Natural killer cell (primary cell): ENCODE data around the gene CHST11. TPM values are rescaled to one million over a fixed set of nuclear protein-coding genes. Genes with fewer than 3 reads are reported as not detected.

ENCODE experiments used
- ATAC-seq, 3 donors: fragments of 150-1000 bp in 2 of 3; fragments of 200-7000 bp in 1 of 3; cut with Tn5 transposase; 1 replicate in 1 of 3; 2 replicates in 2 of 3; pipeline ENCODE4 v1.10.0; 2021; ENCODE audit warnings: mild to moderate bottlenecking in 2 of 3, moderate library complexity in 2 of 3
- DNase-seq, 2 donors: peaks; one replicate each; pipeline versions ENCODE4 v3.0.0 to v3.0.0-alpha.2; 2013 to 2021; ENCODE audit warnings: mixed read lengths in 1 of 2
- H3K27ac ChIP-seq: one replicate; pipeline ENCODE4 v1.5.1; 2013; ENCODE audit warnings: mild to moderate bottlenecking, low read length
- H3K27me3 ChIP-seq: one replicate; pipeline ENCODE4 v1.6.1; 2013; ENCODE audit warnings: low read length; ENCODE audit not compliant: control insufficient read depth, insufficient read depth
- H3K36me3 ChIP-seq: one replicate; pipeline ENCODE4 v1.6.1; 2013; ENCODE audit warnings: low read length; ENCODE audit not compliant: control insufficient read depth, insufficient read depth
- H3K4me1 ChIP-seq: one replicate; pipeline ENCODE4 v1.6.1; 2013; ENCODE audit warnings: low read length; ENCODE audit not compliant: control insufficient read depth, insufficient read depth
- H3K4me3 ChIP-seq: one replicate; pipeline ENCODE4 v1.5.1; 2013; ENCODE audit warnings: low read length
- H3K9me3 ChIP-seq: one replicate; pipeline ENCODE4 v1.6.1; 2013; ENCODE audit warnings: low read length; ENCODE audit not compliant: control insufficient read depth, insufficient read depth
- H3K27ac Mint-ChIP-seq, 2 donors: one replicate each; pipeline ENCODE4 v1.8.0; 2022; ENCODE audit warnings: mild to moderate bottlenecking in 2 of 2, mixed read lengths in 2 of 2, moderate library complexity in 1 of 2
- H3K27me3 Mint-ChIP-seq, 2 donors: one replicate each; pipeline ENCODE4 v1.8.0; 2022; ENCODE audit warnings: low read depth in 2 of 2, mixed read lengths in 2 of 2
- H3K36me3 Mint-ChIP-seq: one replicate; pipeline ENCODE4 v1.8.0; 2022; ENCODE audit warnings: mixed read lengths
- H3K4me1 Mint-ChIP-seq, 2 donors: one replicate each; pipeline ENCODE4 v1.8.0; 2022; ENCODE audit warnings: mixed read lengths in 2 of 2
- H3K4me3 Mint-ChIP-seq: one replicate; pipeline ENCODE4 v1.8.0; 2022; ENCODE audit warnings: mild to moderate bottlenecking, moderate library complexity, mixed read lengths
- H3K9me3 Mint-ChIP-seq, 2 donors: one replicate each; pipeline ENCODE4 v1.8.0; 2022; ENCODE audit warnings: mixed read lengths in 2 of 2
- WGBS: methylation state at CpG from one replicate; pipeline ENCODE4 v1.1.7; 2013; ENCODE audit warnings: missing lambda C conversion rate; ENCODE audit not compliant: insufficient coverage; 5-methylcytosine and 5-hydroxymethylcytosine counted together
- intact Hi-C: fragments of 100-400 bp; cut with micrococcal nuclease; formaldehyde crosslinking; loops from one replicate; pipeline ENCODE4 v1.14.2; 2022
- total RNA-seq, 4 donors: library from RNA; stranded (reverse); fragments of 120-200 nt in 1 of 4; gene quantifications; one replicate each; pipeline versions ENCODE4 v1.2.3 to v1.2.4, GENCODE V29; 2013 to 2022
- TF ChIP-seq, protein P1 (sequence below): fragments of 200-600 bp; IDR thresholded peaks from one replicate; pipeline ENCODE4 v1.8.0; 2022; ENCODE audit warnings: antibody characterized with exemption

The CHST11 gene
- total RNA-seq, 3 donors from 2014 or later (not counting 1 experiment from before 2014, with no cell fraction given), result 85.3 to 118 (median 96.1) TPM

DNA sequence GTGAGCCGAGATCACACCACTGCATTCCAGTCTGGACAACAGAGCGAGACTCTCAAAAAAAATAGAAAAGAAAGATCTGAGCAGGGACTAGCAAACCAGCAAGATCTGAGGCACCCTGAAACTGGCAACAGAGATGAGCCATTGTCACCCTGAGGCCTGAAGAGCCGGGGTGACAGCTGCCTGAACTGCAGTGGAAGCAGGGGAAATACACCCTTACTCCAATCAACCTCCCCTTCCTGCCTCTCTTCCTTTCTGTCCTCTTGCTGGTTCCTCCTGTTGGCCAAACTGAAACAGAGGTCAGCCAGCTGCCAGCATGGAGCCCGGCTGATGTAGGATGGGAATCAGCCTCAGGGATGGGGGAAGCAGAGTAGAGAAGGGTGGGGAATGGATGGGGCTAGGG, 192.0 kb downstream of the CHST11 start:
- Mint-ChIP-seq H3K9me3 (no peaks in the 10 kb centered on the region), H3K27ac (peak overlapping the region in 1 of 2 donors; percentile 8), H3K4me1 (peaks cover 73 to 79% of the 10 kb centered on the region in 2 donors), H3K4me3 (no peak overlapping the region), H3K27me3 (no peaks in the 10 kb centered on the region), H3K36me3 (no peaks in the 10 kb centered on the region)
- ATAC-seq (no peak), DNase-seq (no peak)
- TF ChIP-seq, protein P1, sequence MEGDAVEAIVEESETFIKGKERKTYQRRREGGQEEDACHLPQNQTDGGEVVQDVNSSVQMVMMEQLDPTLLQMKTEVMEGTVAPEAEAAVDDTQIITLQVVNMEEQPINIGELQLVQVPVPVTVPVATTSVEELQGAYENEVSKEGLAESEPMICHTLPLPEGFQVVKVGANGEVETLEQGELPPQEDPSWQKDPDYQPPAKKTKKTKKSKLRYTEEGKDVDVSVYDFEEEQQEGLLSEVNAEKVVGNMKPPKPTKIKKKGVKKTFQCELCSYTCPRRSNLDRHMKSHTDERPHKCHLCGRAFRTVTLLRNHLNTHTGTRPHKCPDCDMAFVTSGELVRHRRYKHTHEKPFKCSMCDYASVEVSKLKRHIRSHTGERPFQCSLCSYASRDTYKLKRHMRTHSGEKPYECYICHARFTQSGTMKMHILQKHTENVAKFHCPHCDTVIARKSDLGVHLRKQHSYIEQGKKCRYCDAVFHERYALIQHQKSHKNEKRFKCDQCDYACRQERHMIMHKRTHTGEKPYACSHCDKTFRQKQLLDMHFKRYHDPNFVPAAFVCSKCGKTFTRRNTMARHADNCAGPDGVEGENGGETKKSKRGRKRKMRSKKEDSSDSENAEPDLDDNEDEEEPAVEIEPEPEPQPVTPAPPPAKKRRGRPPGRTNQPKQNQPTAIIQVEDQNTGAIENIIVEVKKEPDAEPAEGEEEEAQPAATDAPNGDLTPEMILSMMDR, result no peak
- Histone ChIP-seq H3K27ac (no peak overlapping the region), H3K36me3 (no peaks in the 10 kb centered on the region), H3K4me1 (peaks cover 46% of the 10 kb centered on the region), H3K27me3 (no peaks in the 10 kb centered on the region), H3K4me3 (no peak overlapping the region), H3K9me3 (no peaks in the 10 kb centered on the region)
- 89% methylated on average over 4 of the region's 4 CpGs for WGBS
- intact Hi-C loops, result no loop called here

DNA sequence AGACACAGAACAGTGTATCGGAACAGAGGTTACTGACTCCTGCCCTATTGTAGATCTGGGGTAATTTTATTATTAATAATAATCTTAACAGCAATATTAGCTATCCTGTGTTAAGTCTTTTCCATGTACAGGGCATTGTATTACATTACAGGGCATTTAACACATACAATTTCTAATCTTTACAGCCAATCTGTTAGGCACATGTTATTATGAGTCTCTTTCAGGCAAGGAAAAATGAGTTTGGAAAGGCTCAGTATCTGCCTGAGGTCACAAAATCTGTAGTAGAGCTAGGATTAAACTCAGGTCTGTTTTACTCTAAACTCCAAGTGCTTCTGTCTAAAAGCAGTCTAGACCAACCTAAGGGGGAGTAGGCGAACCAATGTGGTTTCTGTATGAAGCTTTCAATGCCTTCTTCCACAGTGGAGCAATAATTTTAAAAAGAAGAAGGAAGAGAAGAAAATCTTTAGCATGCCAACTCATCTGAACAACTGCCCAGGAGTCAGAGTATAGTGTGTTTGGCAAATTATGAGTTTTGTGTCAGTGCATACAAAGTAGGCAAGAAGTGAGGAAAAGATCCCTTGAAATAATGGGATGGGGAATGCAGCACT, 192.6 kb downstream of the CHST11 start:
- Mint-ChIP-seq H3K27me3 (no peaks in the 10 kb centered on the region), H3K36me3 (no peaks in the 10 kb centered on the region), H3K9me3 (no peaks in the 10 kb centered on the region), H3K27ac (peak overlapping the region; percentile 25 to 65), H3K4me3 (no peak overlapping the region), H3K4me1 (peaks cover 73 to 79% of the 10 kb centered on the region in 2 donors)
- ATAC-seq (no peak), DNase-seq (no peak)
- 82% methylated on average over 1 of the region's 2 CpGs for WGBS
- TF ChIP-seq, protein P1, result no peak
- Histone ChIP-seq H3K4me1 (peaks cover 46% of the 10 kb centered on the region), H3K9me3 (no peaks in the 10 kb centered on the region), H3K36me3 (no peaks in the 10 kb centered on the region), H3K27ac (no peak overlapping the region), H3K27me3 (no peaks in the 10 kb centered on the region), H3K4me3 (no peak overlapping the region)
- intact Hi-C loops, result no loop called here

DNA sequence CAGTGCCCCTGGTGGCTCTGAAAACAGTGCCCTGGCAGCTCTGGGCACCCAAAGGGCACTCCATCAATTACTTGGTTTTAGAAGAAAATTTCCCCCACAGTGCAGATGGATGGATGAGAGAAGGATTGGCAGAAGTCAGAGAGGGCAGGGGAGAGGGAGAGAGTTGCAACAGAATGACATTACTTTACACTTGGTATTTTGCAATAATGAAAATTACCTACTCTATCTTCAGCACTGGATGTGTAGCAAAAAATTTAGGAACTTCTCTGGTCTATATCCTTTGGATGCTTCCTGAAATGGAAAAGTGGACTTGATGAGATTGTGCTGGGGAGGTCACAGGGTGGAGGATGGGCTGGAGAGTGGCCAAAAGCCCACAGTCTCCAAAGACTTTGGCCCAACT, 193.2 kb downstream of the CHST11 start:
- Mint-ChIP-seq H3K9me3 (no peaks in the 10 kb centered on the region), H3K4me3 (no peak overlapping the region), H3K27me3 (no peaks in the 10 kb centered on the region), H3K36me3 (no peaks in the 10 kb centered on the region), H3K4me1 (peaks cover 74 to 82% of the 10 kb centered on the region in 2 donors), H3K27ac (peak overlapping the region; percentile 25 to 65)
- TF ChIP-seq, protein P1, result no peak
- ATAC-seq (peak in 1 of 3 donors; percentile 55), DNase-seq (no peak)
- H3K27ac ChIP-seq, result no peak overlapping the region
- H3K27me3 ChIP-seq, result no peaks in the 10 kb centered on the region
- H3K4me1 ChIP-seq, result peaks cover 43% of the 10 kb centered on the region
- H3K36me3 ChIP-seq, result no peaks in the 10 kb centered on the region
- intact Hi-C loops, result no loop called here
- H3K4me3 ChIP-seq, result no peak overlapping the region
- H3K9me3 ChIP-seq, result no peaks in the 10 kb centered on the region

DNA sequence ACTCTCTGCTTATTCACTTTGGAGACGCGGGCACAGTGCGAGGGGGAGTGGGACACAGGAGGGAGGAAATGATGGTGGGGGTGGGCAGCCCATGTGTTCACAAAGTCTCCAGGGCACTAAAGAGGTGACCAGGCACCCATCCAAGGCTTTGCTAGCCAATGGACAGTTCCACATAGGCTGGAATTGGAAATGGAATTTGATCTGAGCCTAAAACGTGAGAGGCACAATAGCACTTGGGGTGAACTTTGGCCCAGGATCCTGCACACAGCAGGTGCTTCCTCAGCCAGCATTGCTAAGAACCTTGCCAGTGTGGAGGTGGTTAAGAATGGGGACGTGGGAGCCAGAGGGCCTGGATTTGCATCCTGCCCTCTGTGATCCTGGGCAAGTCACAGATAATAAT, 193.8 kb downstream of the CHST11 start:
- TF ChIP-seq, protein P1, result no peak
- Mint-ChIP-seq H3K4me3 (no peak overlapping the region), H3K4me1 (peaks cover 81 to 88% of the 10 kb centered on the region in 2 donors), H3K27me3 (no peaks in the 10 kb centered on the region), H3K9me3 (no peaks in the 10 kb centered on the region), H3K36me3 (no peaks in the 10 kb centered on the region), H3K27ac (peak overlapping the region; percentile 25 to 65)
- Histone ChIP-seq H3K27ac (no peak overlapping the region), H3K4me3 (no peak overlapping the region), H3K27me3 (no peaks in the 10 kb centered on the region), H3K36me3 (no peaks in the 10 kb centered on the region), H3K4me1 (peaks cover 43% of the 10 kb centered on the region), H3K9me3 (no peaks in the 10 kb centered on the region)
- DNase-seq, result no peak
- 88% methylated on average over 5 of the region's 5 CpGs for WGBS
- intact Hi-C loops, result no loop called here
- ATAC-seq, result no peak
